B cell (primary cell): ENCODE results near the gene ACMSD. TPM values are rescaled to one million over a fixed set of nuclear protein-coding genes. Genes with fewer than 3 reads are reported as not detected.

Experiments used
- polyA plus RNA-seq: library from polyadenylated mRNA; depleted of rRNA; stranded (reverse); fragments of >200 nt; gene quantifications from 2 replicates; pipeline ENCODE4 v1.2.3, GENCODE V29; 2012
- small RNA-seq: library from RNA; depleted of rRNA; stranded (forward); fragments of <200 nt; gene quantifications from one replicate; pipeline ENCODE3, GENCODE V24; 2012; ENCODE audit warnings: low replicate concordance, low read depth; ENCODE audit not compliant: insufficient read length
- total RNA-seq, 2 donors: library from RNA; stranded (reverse); fragments of 120-200 nt in 1 of 2; gene quantifications; 1 replicate in 1 of 2; 2 replicates in 1 of 2; pipeline versions ENCODE4 v1.2.3 to v1.2.4, GENCODE V29; 2013 to 2022

ACMSD gene
- total and polyA plus RNA-seq, 2 donors (not counting 1 experiment from before 2014, with no cell fraction given): not detected

Small RNAs within 50 kb of the gene (small RNA-seq; reads per million reads assigned to genes)
- gene AC110620.1 (not detected), gene MIR5590 (not detected)

Other genes with a start within 250 kb of the ACMSD start
- gene TMEM163, start 119.6 kb upstream of the ACMSD start, total RNA-seq: 5.6 and 6.2 TPM in 2 replicates
- gene TMEM163, start 119.6 kb upstream of the ACMSD start, polyA plus RNA-seq: 0.65 and 2.6 TPM in 2 replicates
- gene CCNT2, start 80.2 kb downstream of the ACMSD start, total RNA-seq: 86.7 and 91.0 TPM in 2 replicates
- 17.4 and 27.6 TPM in 2 replicates for gene CCNT2, start 80.2 kb downstream of the ACMSD start, polyA plus RNA-seq
- gene MAP3K19, start 208.8 kb downstream of the ACMSD start, total RNA-seq: not detected in 2 replicates
- gene MAP3K19, start 208.8 kb downstream of the ACMSD start, polyA plus RNA-seq: 0.46 TPM in 1 of 2 replicates, not detected in the other
- gene RAB3GAP1, start 213.7 kb downstream of the ACMSD start, total RNA-seq: 61.5 and 62.2 TPM in 2 replicates
- 15.6 and 24.5 TPM in 2 replicates for gene RAB3GAP1, start 213.7 kb downstream of the ACMSD start, polyA plus RNA-seq